Stimulated activated CD8-positive, alpha-beta memory T cell treated with anti-CD3 and anti-CD28 coated beads, Interleukin-4, amount 100 ng/mL, for 1 hour (primary cell): ENCODE measurements around the gene MRGPRF.
A peak's percentile ranks its signal among the peaks of the same experiment; 100 is the strongest.

Experiments used
- DNase-seq, 2 donors: peaks; one replicate each; pipeline ENCODE4 v3.0.0-alpha.2; 2020; ENCODE audit warnings: low read depth in 2 of 2, low spot score in 1 of 2

The MRGPRF gene

DNA sequence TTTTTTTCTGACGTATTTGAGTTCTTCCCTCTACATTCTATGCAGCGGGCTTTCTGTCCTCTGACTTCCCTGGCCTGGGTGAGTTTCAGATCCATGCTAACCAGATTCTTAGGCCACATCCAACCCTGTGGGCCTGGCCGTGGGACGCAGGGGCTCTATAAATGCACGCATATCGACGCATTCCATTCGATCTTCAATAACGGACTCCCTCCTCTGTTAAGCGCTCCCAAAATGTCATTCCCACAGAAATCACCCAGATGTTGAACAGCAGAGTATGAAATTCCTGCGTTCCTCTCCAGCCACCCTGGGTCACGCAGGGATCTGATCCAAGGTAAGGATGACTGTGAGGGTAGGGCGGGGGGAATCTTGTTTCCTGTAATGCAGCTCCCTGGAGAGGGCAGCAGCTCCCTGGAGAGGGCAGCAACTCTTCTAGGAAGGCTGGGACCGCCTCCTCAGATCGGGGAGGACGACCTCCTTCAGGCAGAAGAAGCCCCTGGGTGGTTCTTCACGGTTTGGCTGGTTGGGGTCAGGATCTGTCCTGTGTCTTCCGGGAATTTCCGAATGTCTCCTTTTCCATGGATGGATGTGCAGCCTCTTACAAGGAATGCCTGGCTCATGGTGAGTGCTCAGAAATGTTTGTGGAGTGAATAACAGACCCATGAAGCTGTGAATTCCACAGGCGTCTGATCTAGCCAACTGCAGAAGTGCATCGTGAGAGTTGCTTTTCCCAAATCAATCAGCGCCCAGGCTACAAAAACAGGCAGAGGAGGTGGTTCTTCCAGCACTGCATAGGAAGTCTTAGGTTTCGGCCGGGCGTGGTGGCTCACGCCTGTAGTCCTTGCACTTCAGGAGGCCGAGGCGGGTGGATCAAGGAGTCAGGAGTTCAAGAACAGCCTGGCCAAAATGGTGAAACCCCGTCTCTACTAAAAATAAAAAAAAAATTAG is 44.5 kb downstream of the MRGPRF start:
- no peak for DNase-seq

DNA sequence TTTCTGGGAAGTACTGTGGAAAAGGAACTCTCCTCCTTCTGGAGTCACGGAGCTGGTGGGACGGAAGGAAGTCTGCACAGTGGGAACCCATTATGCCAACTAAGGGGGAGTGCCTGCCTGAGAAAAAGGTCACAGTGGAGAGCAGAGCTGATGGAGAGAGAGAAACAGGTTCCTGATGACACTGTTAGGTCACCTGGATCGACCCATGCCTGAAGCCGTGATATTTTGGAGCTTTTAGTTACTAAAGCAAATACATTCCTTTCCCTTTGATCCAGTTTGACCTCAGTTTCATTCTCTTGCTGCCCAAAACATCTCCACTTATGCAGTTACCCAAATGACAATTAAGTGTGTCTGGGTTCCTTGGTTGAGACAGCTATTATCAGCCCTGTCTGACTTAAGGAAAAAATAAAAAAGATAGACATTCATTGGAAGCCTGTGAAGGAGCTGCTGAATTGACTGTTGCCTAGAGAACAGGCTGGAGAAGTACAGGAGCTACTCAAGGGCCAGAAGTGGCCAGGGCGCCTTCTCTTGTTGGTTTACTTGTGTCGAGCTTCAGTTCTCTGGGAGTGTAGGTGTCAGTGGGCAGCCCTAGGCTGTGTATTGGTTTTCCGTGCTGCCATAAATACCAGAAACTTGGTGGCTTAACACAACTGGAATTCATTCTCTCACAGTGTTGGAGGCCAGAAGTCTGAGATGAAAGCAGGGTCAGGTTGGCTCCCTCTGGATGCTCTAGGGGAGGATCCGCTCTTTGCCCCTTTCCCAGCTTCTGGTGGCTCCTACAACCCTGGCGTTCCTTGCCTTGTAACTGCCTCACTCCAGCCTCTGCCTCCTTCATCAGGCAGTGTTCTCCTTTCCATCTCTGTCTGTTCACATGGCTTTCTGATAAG is 45.9 kb downstream of the MRGPRF start:
- DNase-seq = no peak

DNA sequence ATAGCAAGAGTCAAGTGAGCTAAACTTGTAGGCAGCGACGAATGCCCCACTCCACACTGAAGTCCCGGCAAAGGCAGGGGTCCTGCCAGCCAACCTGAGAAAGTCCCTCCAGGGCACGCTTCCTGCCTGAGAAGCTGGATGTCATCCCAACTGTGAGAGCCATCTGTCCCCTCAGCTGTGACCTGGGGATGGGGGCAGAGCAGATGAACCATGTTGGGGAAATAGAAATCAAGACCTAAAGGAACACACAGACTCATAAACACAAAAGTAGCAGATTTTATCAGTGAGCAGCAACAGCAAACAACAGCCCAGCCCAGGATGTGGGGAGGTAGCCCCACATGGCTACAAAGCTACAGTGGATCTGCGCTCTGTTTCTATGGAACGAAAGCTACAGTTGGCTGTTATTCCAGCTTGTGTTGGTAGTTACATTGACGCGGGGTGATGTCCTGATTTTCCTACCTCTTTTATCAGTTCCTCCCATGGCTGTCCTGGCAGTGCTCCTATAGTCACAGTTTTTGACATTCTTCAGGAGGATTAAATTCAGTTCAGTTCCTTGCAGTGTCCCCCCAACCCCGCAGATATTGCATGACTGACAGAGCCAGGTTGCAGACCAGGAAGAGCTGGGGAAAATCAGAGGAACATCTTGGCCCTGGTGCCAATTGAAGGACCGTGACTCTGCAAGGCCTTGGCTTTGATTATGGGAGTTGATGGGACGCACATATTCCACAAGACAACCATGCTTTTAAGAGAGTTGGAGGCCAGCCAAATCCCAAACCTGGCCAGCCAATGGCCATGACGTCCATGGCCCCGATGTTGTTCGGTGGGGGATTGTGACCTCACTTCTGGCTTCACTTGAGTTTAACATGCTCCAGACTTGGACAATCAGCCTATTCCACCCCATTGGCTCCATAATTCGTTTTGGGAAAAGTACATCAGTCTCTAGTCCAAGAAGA is 46.9 kb downstream of the MRGPRF start:
- no peak for DNase-seq

DNA sequence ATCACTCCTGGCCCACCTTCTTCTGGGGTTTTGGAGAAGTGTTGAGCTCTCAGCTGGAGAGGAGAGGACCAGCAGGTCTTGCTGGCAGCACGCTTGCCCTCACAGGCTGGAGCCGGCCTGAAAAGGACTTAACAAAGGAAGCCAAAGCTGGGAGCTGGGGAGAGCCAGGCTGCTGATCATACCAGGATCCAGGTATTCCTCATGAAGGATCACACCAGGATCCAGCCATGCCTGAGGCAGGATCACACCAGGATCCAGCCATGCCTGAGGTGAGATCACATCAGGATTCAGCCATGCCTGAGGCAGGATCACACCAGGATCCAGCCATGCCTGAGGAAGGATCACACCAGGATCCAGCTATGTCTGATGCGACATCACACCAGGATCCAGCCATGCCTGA is 49.3 kb downstream of the MRGPRF start:
- DNase-seq = no peak

DNA sequence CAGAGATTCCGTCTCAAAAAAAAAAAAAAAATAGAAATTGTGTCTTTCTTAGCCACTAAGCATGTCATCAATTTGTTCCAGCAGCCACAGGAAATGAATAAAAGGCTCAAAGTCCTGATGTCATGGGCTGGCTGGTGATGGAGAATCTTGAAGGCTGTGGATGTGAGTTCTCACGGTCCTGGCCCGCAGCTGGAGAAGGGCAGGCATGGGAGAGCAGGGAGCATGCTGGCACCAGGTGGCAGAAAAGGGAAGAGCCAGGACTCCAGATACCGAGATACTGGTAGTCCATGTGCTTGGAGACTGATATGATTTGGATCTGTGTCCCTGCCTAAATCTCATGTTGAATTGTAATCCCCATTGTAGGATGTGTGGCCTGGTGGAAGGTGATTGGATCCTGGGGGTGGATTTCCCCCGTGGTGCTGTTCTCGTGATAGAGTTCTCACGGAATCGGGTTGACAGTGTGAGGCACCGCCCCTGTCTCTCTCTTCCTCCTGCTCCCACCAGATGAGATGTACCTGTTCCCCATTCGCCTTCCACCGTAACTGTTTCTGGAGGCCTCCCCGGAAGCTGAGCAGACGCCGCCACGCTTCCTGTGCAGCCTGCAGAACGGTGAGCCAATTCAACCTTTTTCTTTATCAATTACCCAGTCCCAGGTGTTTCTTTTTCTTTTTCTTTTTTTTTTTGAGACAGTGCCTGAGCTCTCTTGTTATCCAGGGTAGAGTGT is 50.4 kb downstream of the MRGPRF start:
- peak in 1 of 2 donors; percentile 6 for DNase-seq

DNA sequence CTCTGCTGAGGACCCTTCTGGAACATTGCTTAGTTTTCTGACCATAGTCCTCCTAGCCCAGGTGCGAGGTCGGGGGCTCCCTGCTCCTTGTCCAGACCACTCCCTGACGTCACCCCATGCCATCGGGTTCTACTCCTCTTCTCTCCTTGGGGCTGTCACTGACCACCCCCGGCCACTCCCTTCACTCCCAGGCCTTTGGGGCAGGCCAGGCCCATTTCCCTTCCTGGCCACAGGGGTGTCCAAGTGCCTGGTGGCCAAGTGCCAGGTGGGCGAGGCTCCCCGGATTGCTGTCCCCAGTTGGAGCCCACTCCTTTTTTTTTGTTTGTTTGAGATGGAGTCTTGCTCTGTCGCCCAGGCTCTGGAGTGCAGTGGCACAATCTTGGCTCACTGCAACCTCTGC is 51.8 kb downstream of the MRGPRF start:
- no peak for DNase-seq

GRCh38 chr11:68960294-68961071 is 52.6 kb downstream of the MRGPRF start:
- DNase-seq = no peak

DNA sequence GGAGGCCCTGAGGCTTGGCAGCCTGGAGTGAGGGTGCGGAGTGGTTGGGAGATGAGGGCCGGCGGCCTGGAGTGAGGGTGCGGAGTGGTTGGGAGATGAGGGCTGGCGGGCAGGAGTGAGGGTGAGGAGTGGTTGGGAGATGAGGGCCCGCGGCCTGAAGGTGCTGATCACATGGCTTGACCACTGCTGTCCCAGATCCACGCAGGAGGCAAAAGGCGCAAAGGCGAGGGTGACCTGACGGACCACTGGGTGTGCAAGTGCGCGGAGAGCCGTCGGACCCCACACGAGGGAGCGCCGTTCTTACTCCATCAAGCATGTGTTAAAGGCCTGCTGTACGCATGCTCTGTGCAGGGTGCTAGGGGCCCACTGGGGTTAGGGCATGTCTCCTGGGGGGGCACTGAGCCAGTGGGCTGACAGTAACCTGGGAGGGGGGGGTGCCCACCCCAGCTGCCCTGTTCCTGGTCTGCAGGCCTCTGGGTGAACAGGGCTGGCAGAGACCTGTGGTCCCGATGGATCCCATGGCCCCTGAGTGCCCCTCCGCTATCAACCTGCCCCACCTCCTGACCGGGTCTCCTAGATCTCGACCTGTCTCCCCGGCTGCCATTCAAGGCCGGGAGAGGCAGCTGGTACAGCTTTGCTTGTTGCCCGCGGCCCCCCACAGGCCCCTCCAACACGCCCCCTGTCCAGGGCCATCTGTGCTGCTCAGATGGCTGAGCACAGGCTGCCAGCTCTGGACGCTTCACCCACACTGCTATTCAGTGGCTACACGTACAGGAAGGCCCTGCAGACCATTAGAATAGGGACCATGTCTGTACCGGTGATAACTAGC is 53.4 kb downstream of the MRGPRF start:
- DNase-seq = no peak

DNA sequence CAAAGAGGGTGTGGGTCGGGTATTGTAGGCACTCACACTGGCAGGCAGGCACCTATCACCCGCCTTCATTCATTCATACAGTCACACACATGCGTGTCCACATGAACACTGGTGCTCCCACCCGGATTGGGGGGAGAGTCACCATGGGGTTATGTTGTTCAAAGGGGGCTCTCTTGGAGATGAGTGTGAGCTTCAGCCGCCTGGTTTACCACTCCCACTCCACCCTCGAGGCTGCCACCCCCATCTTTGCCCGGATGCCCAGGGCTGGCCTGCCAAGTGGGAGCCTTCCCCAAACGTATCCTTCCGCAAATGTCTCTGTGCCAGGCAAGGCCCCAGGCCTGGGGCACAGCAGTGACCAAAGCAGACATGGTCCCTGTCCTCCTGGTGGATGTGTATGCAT is 54.8 kb downstream of the MRGPRF start:
- no peak for DNase-seq

DNA sequence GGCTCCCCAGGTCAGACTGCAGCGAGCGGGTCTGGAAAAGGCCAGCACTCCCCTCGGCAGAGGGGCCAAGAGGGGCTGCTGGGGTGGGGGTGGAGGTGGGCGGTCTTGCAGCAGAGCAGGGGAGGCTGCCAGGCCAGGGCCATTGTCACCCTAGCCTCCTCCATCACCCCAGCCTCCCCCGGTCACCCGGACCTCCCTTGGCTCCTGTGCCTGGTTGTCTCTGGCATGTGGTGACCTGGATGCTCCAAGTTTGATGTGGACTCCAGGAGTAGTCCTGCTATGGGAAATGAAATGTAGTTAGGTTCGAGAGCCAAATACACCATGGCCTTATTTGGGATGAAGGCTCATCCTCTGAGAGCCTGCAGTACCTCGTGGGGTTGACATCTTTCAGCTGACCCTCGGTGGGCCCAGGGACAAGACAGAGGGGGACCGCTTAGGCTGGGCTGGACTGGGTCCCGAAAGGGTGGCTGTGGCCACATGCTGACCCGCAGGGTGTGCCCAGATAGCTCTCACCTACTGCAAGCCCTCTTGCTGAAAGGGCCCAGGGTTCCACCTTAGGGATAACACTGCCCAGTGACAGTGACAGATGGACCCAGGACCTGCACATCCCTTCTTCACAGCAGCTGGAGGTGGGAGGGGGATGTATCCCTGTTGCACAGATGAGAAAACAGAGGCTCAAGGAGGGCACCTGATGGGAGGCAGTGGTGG is 56.3 kb downstream of the MRGPRF start:
- DNase-seq = no peak

- no peak for DNase-seq
Measured at GRCh38 chr11:68956142-68956541, 56.9 kb downstream of the MRGPRF start.

DNA sequence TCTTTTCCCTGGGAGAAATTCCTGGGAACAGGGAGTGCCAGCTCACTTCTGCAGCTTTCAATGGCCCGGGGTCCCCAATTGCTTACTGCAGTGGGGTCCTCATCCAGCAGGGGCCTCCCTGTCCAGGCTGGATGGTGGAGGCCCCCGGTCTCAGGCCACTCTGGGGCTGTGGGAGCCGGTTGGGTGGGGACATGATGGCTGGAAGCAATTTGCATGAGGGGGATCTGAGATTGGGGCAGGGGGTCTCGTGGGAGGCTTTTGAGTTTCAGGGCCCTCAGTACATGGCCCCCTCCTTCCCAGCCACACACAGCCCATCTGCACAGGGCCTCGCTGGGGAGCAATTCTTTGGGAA is 57.5 kb downstream of the MRGPRF start:
- DNase-seq = no peak

DNA sequence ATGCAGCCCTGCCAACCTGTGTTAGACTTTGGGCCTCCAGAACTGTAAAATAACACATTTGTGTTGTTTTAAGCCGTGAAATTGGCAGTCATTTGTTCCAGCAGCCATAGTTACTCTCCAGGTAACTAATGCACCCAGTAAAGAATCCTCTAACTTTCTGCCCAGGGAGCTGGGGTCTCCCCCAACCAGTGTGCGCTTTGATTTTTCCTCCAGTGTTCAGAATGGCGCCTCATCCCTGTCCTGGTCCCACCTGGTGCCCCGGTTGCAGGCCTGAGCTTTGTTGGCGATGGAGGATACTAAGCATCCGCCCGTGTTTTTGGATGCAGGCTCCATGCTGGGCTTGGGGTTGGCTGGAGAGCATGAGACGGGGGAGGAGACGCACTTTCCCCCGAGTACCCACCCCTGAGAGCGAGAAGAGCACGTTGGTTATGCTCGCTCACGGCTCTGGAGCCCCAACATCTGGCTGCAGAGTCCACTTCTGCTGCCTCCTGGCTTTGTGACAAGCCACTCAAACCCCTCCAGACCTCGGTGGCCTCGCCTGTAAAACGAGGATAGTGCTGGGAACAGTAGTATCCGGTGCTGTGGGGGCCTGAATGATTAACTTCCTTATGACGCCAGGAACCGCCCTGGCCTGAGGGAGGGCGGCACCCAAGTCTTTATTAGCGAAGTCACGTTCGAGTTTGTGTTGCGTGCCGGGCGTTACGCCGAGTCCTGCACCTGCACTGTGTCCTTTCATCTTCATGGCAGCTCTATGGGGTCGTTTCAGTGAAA is 58.0 kb downstream of the MRGPRF start:
- no peak for DNase-seq
